GM19025 (cell line): ENCODE results near the gene CADPS.

Experiments
- ATAC-seq: cut with Tn5 transposase; IDR thresholded peaks from one replicate; pipeline ENCODE4 v1.9.1; 2021; ENCODE audit warnings: mild to moderate bottlenecking, low read depth, moderate library complexity; ENCODE audit not compliant: unreplicated experiment

CADPS gene

GRCh38 chr3:62467966-62468722 lies 407.1 kb downstream of the CADPS start:
- ATAC-seq: no peak

- ATAC-seq: no peak
These were observed 412.4 kb downstream of the CADPS start for GRCh38 chr3:62462788-62463187.

GRCh38 chr3:62462104-62462762 lies 413.0 kb downstream of the CADPS start:
- ATAC-seq: no peak

GRCh38 chr3:62454916-62455315 lies 420.3 kb downstream of the CADPS start:
- ATAC-seq: no peak

- no peak for ATAC-seq
These were observed 421.8 kb downstream of the CADPS start for GRCh38 chr3:62453448-62453847.

GRCh38 chr3:62451211-62451887 lies 423.9 kb downstream of the CADPS start:
- ATAC-seq: no peak

- ATAC-seq: peak; percentile 66
These were observed 428.8 kb downstream of the CADPS start for GRCh38 chr3:62446337-62446940.

- ATAC-seq: no peak
These were observed 429.9 kb downstream of the CADPS start for GRCh38 chr3:62445275-62445674.

GRCh38 chr3:62439978-62440377 lies 435.2 kb downstream of the CADPS start:
- no peak for ATAC-seq

GRCh38 chr3:62439176-62439813 lies 435.9 kb downstream of the CADPS start:
- ATAC-seq: no peak

GRCh38 chr3:62436785-62437184 lies 438.4 kb downstream of the CADPS start:
- ATAC-seq: no peak

GRCh38 chr3:62433396-62433795 lies 441.8 kb downstream of the CADPS start:
- no peak for ATAC-seq

GRCh38 chr3:62421207-62421606 lies 454.0 kb downstream of the CADPS start:
- ATAC-seq: no peak

- ATAC-seq: no peak
These were observed 459.1 kb downstream of the CADPS start for GRCh38 chr3:62416144-62416543.

GRCh38 chr3:62415312-62415801 lies 459.9 kb downstream of the CADPS start:
- ATAC-seq: no peak

GRCh38 chr3:62414786-62415185 lies 460.4 kb downstream of the CADPS start:
- no peak for ATAC-seq

- no peak for ATAC-seq
These were observed 461.5 kb downstream of the CADPS start for GRCh38 chr3:62413687-62414086.

- no peak for ATAC-seq
These were observed 468.3 kb downstream of the CADPS start for GRCh38 chr3:62406945-62407344.

GRCh38 chr3:62405566-62405965 lies 469.6 kb downstream of the CADPS start:
- no peak for ATAC-seq

- ATAC-seq: no peak
These were observed 470.1 kb downstream of the CADPS start for GRCh38 chr3:62405135-62405534.

- ATAC-seq: no peak
These were observed 470.9 kb downstream of the CADPS start for GRCh38 chr3:62404321-62404720.
